K562 (cell line): ENCODE results near the gene SPEG. TPM values are rescaled to one million over a fixed set of nuclear protein-coding genes. Genes with fewer than 3 reads are reported as not detected.

ENCODE experiments used
- ATAC-seq: fragments of 200-7000 bp; cut with Tn5 transposase; 3 replicates; pipeline ENCODE4 v1.9.1; 2020; ENCODE audit warnings: moderate library complexity
- BruUV-seq: library from RNA; stranded (reverse); fragments of 400-500 nt; replicated peaks from 2 replicates; lab custom pipeline; 2021; lab: Mats Ljungman, UMichigan
- CTCF ChIA-PET: fragments of 300-600 bp; formaldehyde crosslinking; extraction: SDS; loops from one replicate; lab custom pipeline; 2021; ENCODE audit warnings: low intra/inter-chr PET ratio; lab: Yijun Ruan, JAX
- POLR2A ChIA-PET: fragments of 300-600, 350-650 bp; sonication (Branson Sonifier 250); formaldehyde crosslinking; extraction: SDS; loops from one replicate; lab custom pipeline; 2021; ENCODE audit warnings: antibody characterized with exemption, inconsistent platforms; lab: Yijun Ruan, JAX
- DNase-seq, 4 experiments: peaks; one replicate each; pipeline versions ENCODE4 v3.0.0 to v3.0.0-alpha.2; 2011 to 2018; ENCODE audit warnings: low spot score in 3 of 4, mixed read lengths in 3 of 4; ENCODE audit errors: extremely low read depth in 1 of 4
- FAIRE-seq: peaks from 2 replicates; lab custom pipeline; 2011; peaks lifted over from hg19 to GRCh38; lab: Jason Lieb, UNC
- H2AFZ ChIP-seq: 2 replicates; pipeline ENCODE4 v1.6.0; 2011; ENCODE audit warnings: low read depth, low read length, control low read depth, inconsistent platforms
- H3K27ac ChIP-seq: fragments of 200-600 bp; 3 replicates; pipeline ENCODE4 v1.8.0; 2011; ENCODE audit warnings: low read depth, mild to moderate bottlenecking, control low read depth, inconsistent platforms, low read length, moderate library complexity, mixed read lengths; ENCODE audit errors: extremely low read depth
- H3K27me3 ChIP-seq, 2 experiments: fragments of 300-600 bp in 1 of 2; 2 replicates in 1 of 2; 3 replicates in 1 of 2; pipeline versions ENCODE4 v1.6.0 to v1.8.0; 2011; ENCODE audit warnings: inconsistent platforms in 2 of 2, low read length in 2 of 2, mild to moderate bottlenecking in 1 of 2, mixed read lengths in 1 of 2, moderate library complexity in 1 of 2; ENCODE audit not compliant: control insufficient read depth in 2 of 2, insufficient read depth in 2 of 2
- H3K36me3 ChIP-seq: fragments of 300-600 bp; 3 replicates; pipeline ENCODE4 v1.8.0; 2011; ENCODE audit warnings: mild to moderate bottlenecking, low read length, inconsistent platforms; ENCODE audit not compliant: control insufficient read depth, insufficient read depth
- H3K4me1 ChIP-seq, 2 experiments: fragments of 200-600 bp in 1 of 2; replicated peaks in 1 of 2; 2 replicates in 1 of 2; 3 replicates in 1 of 2; pipeline versions ENCODE4 v1.5.1 to v1.8.0; 2011; ENCODE audit warnings: inconsistent platforms in 2 of 2, low read length in 2 of 2, mild to moderate bottlenecking in 1 of 2, mixed read lengths in 1 of 2, moderate library complexity in 1 of 2; ENCODE audit not compliant: control insufficient read depth in 2 of 2, insufficient read depth in 2 of 2
- H3K4me2 ChIP-seq: 2 replicates; pipeline ENCODE4 v1.6.1; 2011; ENCODE audit warnings: low read length, control low read depth, inconsistent platforms, mixed read lengths; ENCODE audit not compliant: insufficient read depth
- H3K4me3 ChIP-seq: fragments of 200-600 bp; sonication (generic), shearing (Covaris generic); 2 replicates; pipeline ENCODE4 v1.5.1; 2016; ENCODE audit warnings: control low read depth, inconsistent platforms
- H3K79me2 ChIP-seq: fragments of 200-600 bp; 3 replicates; pipeline ENCODE4 v1.8.0; 2011; ENCODE audit warnings: low read length, inconsistent platforms; ENCODE audit not compliant: control insufficient read depth, insufficient read depth
- H3K9ac ChIP-seq, 2 experiments: 2 replicates each; pipeline versions ENCODE4 v1.6.0 to v1.6.1; 2011; ENCODE audit warnings: low read depth in 2 of 2, low read length in 2 of 2, control low read depth in 1 of 2, inconsistent platforms in 1 of 2, mild to moderate bottlenecking in 1 of 2, mixed read lengths in 1 of 2; ENCODE audit not compliant: insufficient read depth in 1 of 2
- H3K9me1 ChIP-seq: one replicate; pipeline ENCODE4 v1.6.0; 2011; ENCODE audit warnings: inconsistent platforms, mild to moderate bottlenecking, low read length, moderate library complexity; ENCODE audit not compliant: control insufficient read depth, insufficient read depth
- H3K9me3 ChIP-seq: replicated peaks from 2 replicates; pipeline ENCODE4 v1.5.1; 2011; ENCODE audit warnings: low read depth, low read length, inconsistent platforms; ENCODE audit not compliant: control insufficient read depth, insufficient read depth
- H4K20me1 ChIP-seq: replicated peaks from 2 replicates; pipeline ENCODE4 v1.6.1; 2011; ENCODE audit warnings: low read length, inconsistent platforms, mixed read lengths; ENCODE audit not compliant: control insufficient read depth, insufficient read depth
- AFF1 ChIP-seq, 2 experiments: fragments of 450-650 bp; IDR thresholded peaks; 2 replicates each; pipeline ENCODE4 v1.6.1; 2018; ENCODE audit warnings: mild to moderate bottlenecking in 2 of 2, low read depth in 1 of 2; ENCODE audit not compliant: partially characterized antibody in 2 of 2
- C11orf30 ChIP-seq: fragments of 450-650 bp; IDR thresholded peaks from 2 replicates; pipeline ENCODE4 v1.6.1; 2016; ENCODE audit warnings: low read depth, mild to moderate bottlenecking
- CBFA2T3 ChIP-seq: fragments of 450-650 bp; IDR thresholded peaks from 2 replicates; pipeline ENCODE4 v1.6.1; 2017
- GATA2 ChIP-seq: sonication (generic); formaldehyde crosslinking; IDR thresholded peaks from 2 replicates; pipeline ENCODE4 v1.4.0; 2020; ENCODE audit warnings: mild to moderate bottlenecking, missing genetic modification reagents
- HOMEZ ChIP-seq: fragments of 250-450 bp; sonication (Bioruptor Pico); IDR thresholded peaks from 2 replicates; pipeline ENCODE4 v1.4.0; 2020; ENCODE audit warnings: mild to moderate bottlenecking, moderate library complexity
- NFRKB ChIP-seq: fragments of 450-650 bp; IDR thresholded peaks from 2 replicates; pipeline ENCODE4 v1.6.1; 2016; ENCODE audit warnings: low read depth
- PRDM10 ChIP-seq: fragments of 450-650 bp; IDR thresholded peaks from 2 replicates; pipeline ENCODE4 v1.6.1; 2018; ENCODE audit not compliant: partially characterized antibody
- RFX1 ChIP-seq: fragments of 450-650 bp; IDR thresholded peaks from 2 replicates; pipeline ENCODE4 v1.6.1; 2016; ENCODE audit warnings: mild to moderate bottlenecking, moderate library complexity
- ZNF764 ChIP-seq: fragments of 250-450 bp; sonication (Bioruptor Pico); IDR thresholded peaks from 2 replicates; pipeline ENCODE4 v1.4.0; 2020; ENCODE audit warnings: low read depth, mild to moderate bottlenecking, moderate library complexity
- WGBS: fragments of 100-300 bp; shearing (Covaris generic); methylation state at CpG from one replicate; pipeline ENCODE4 v1.1.6; 2016; ENCODE audit warnings: low coverage, mixed read lengths; ENCODE audit not compliant: insufficient coverage; ENCODE audit errors: missing lambda C conversion rate; 5-methylcytosine and 5-hydroxymethylcytosine counted together
- in situ Hi-C: fragments of 300-500 bp; cut with MboI; formaldehyde crosslinking; loops from 4 replicates; pipeline ENCODE4 v1.15.0; 2018; ENCODE audit warnings: inconsistent platforms, mixed read lengths
- intact Hi-C: fragments of 100-400 bp; cut with micrococcal nuclease; formaldehyde crosslinking; loops from 2 replicates; pipeline ENCODE4 v1.14.2; 2022
- polyA plus RNA-seq, 8 experiments: library from polyadenylated mRNA; depleted of rRNA in 4 of 8; stranded (reverse) in 5 of 8; unstranded in 3 of 8; fragments of >200 nt; fragmentation: Nextera tagmentation in 2 of 8; fragmentation: Illumina TruSeq in 1 of 8; extraction: Ambion mirVana in 2 of 8; extraction: Trizol in 1 of 8; gene quantifications; 2 replicates each; pipeline versions ENCODE4 v1.2.1 to v1.2.3, GENCODE V29; 2011 to 2014; ENCODE audit warnings: inconsistent platforms in 1 of 8, missing spikeins in 1 of 8
- total RNA-seq, 7 experiments: library from RNA; depleted of rRNA in 6 of 7; stranded (reverse); fragments of >200 nt in 6 of 7; fragmentation: Illumina TruSeq in 2 of 7; extraction: Trizol in 2 of 7; gene quantifications; 2 replicates each; pipeline versions ENCODE4 v1.2.1 to v1.2.3, GENCODE V29; 2011 to 2021; ENCODE audit warnings: low replicate concordance in 1 of 7

Gene SPEG
- total and polyA plus RNA-seq, 9 of the 15 experiments (the other 6 are each of a cell fraction or from before 2014, with no cell fraction given): 0.49 to 8.7 (median 3.0) TPM

GRCh38 chr2:219526320-219527075, 91.9 kb downstream of the SPEG start:
- H4K20me1 ChIP-seq: no peaks in the 10 kb centered on the region
- H3K79me2 ChIP-seq: peaks cover 83% of the 10 kb centered on the region
- peak overlapping the region; percentile 58 to 83 for H3K9ac ChIP-seq
- peaks cover 78 to 85% of the 10 kb centered on the region in 2 experiments for H3K4me1 ChIP-seq
- 18% methylated on average over 9 of the region's 11 CpGs for WGBS
- FAIRE-seq (peak; percentile 63), DNase-seq (peak in 2 of 4 experiments; percentile 21 to 63), ATAC-seq (peak; percentile 18)
- intact Hi-C loops (loop anchor here (1.0 kb wide), 3 partner anchors 16 to 50 kb away; partner anchors contain the start of gene GMPPA), in situ Hi-C loops (loop anchor here (5.0 to 10.0 kb wide), 2 partner anchors 34 to 52 kb away; no protein-coding TSS in a partner anchor)
- no TSS peak for BruUV-seq
- H3K36me3 ChIP-seq: peaks cover 30% of the 10 kb centered on the region; the same call in 2 of the 3 replicates
- no peaks in the 10 kb centered on the region for H3K9me1 ChIP-seq
- no peaks in the 10 kb centered on the region for H3K27me3 ChIP-seq
- peak overlapping the region; percentile 74 for H3K4me2 ChIP-seq
- CTCF ChIA-PET: interaction anchor here (0.8 kb wide), 1 partner anchor 50 kb away, joined by 3 read pairs; no protein-coding TSS in a partner anchor
- no peak overlapping the region; the same call in 1 of the 2 replicates for H3K4me3 ChIP-seq
- H3K27ac ChIP-seq: peak overlapping the region; percentile 71
- no peak overlapping the region for H2AFZ ChIP-seq
- POLR2A ChIA-PET: interaction anchor here (0.6 to 1.2 kb wide), 6 partner anchors 13 to 138 kb away, joined by 3 to 4 read pairs (median 4); partner anchors contain the start of gene GMPPA
- H3K9me3 ChIP-seq: no peaks in the 10 kb centered on the region
- peak; percentile 24; the same call in 1 of the 2 replicates for TF ChIP-seq CBFA2T3
- TF ChIP-seq HOMEZ (CRISPR knock-in tag): no peak
- TF ChIP-seq ZNF764 (CRISPR knock-in tag): no peak
- peak; percentile 63 for TF ChIP-seq PRDM10
- no peak for TF ChIP-seq RFX1
- no peak for TF ChIP-seq C11orf30
- 0 out of 2 replicates have a peak, but pooled peaks have one; percentile 19 for TF ChIP-seq NFRKB
- 0 out of 2 replicates have a peak, but pooled peaks have one; percentile 12 for TF ChIP-seq GATA2
- TF ChIP-seq AFF1 (IDR thresholded peaks at IDR 0.05; ENCODE audit: low read depth in 1 of 2, partially characterized antibody in 2 of 2): no peak
